Stimulated activated CD8-positive, alpha-beta memory T cell treated with anti-CD3 and anti-CD28 coated beads, Interleukin-12 subunit alpha, Interleukin-12 subunit beta, amount 100 ng/mL, for 4 hours (primary cell): ENCODE results near the gene CLIC1.

Experiments
- DNase-seq: peaks from one replicate; pipeline ENCODE4 v3.0.0-alpha.2; 2020; ENCODE audit warnings: low read depth

Gene CLIC1

DNA sequence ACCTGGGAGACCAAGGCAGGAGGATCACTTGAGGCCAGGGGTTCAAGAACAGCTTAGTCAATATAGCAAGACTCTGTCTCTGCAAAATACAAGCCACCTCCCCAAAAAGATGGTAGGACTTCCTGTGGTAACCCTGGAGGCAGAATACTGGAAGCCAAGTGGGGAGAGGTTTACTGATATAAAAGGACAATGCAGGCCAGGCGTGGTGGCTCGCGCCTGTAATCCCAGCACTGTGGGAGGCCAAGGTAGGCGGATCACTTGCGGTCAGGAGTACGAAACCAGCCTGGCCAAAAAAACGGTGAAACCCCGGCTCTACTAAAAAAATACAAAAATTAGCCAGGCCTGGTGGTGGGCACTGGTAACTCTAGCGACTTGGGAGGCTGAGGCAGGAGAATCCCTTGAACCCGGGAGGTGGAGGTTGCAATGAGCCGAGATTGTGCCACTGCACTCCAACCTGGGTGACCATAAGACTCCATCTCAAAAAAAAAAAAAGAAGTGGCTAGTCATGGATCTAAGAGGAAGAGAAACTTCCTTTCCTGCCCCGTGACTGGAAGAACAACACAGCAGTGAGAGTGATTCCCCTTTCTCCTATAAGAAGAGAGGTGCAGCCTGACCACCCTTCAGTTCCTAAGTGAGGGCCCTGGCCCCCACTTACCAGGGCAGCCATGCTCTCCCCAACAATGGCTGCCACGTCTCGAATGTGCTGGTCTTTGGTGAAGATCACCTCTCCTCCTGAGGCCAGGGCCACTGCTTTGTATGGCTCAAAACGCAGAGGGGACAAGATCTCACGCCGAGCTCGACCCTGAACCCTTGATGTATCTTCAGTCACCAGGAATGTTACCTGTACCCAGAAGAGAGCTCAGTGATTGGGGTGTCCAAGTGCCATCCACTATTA lies 32.3 kb upstream of the CLIC1 start:
- DNase-seq, result no peak

DNA sequence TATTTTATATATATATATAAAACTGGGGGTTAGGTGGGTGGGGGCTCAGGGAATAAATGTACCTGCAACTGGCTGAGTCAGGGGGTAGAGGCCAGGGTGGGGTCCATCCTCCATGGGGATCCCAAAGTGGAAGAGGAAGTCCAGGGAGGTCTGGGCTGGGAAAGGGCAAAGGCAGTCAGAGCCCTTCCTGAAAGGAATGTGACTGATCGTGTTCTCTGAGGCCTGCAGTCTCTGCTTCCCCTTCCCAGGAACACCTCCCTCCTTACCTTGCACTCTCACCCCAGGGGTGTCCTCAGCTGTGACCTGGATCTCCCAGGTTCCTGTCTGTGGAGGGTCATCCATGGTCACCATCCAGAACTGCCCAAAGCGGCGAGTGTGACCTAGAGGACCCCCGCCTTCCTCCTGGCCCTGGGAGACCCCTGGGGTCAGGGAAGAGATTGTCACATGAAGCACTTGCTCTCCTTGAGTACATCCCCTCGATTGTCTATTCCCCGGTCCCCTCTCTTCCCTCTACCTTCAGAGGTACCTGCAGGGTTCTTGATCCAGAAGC lies 30.8 kb upstream of the CLIC1 start:
- DNase-seq, result no peak

DNA sequence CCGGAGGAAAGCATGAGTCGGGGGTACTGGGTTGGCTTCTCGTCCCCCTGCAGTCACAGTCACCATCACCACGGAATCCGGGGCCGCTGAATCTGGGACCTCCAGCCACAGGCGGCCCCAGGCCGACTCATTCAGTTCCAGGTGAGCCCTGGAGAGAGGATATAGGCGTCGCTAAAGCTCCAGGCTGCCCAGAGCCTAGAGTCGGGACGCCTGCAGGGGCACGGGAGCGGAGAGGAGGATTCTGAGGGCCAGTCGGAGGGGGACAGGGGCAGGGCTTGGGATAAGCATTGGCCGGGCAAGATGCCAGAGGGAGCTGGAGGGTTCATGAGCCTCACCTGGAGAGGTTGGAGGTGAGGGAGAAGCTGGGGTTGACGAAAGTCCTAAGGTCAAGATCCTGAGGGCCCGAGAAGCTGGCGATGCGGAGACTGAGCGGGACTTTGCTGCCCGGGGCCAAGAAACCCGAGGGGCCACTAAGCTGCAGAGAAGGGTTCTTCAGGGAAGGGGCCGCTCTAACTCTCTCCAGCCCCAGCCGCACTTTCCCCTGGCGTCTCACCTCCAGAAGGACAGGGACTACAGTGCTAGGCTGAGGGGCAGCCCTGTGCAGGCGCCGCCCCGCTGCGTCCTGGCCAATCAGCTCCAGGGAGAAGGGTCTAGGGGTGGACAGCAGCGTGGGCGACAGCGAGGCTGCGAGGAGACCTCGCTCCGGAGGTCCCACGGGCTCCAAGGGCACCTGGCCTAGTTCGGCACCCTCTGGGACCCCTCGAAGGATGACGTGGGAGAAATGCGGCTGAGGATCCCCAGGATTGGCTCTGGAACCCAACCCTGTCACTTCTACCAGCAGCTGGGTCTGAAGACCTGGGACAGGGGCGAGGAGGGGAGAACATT lies 29.8 kb upstream of the CLIC1 start:
- DNase-seq, result no peak

DNA sequence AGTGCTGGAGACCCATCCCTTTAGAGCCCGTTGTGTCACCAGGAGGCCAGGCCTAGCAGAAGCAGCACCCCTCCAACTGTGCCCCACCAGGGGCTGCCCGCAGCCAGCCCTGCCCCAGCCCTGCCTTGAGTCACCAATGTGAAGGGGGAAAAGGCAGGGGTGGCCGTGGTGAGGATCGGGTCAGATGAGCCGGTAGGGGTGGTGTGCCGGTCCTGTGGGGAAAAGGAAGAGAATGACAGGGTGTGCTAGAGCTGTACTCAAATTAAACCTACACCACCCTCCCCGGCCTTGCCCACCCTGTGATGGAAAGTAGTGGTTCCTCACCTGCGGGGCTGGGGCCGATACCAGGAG lies 29.2 kb upstream of the CLIC1 start:
- DNase-seq, result no peak

DNA sequence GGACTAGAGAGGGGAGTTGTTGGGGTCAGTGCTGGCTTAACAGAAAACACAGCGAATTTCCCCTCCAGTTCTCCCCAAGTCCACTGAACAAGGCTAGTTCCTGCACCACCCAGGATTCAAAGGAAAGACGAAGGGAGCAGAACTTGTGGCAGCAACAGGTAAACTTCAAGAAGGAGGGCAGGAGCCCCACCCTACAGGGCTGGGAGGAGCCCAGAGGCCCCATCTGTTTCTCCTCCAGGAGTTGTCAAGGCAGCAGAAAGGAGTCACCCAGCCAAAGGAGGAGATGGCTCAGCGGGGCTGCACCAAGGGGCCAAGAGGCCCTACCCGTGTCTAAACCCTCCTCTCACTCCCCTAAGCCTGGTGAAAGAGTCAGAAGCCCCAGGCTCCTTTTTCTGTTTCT lies 27.9 kb upstream of the CLIC1 start:
- no peak for DNase-seq

DNA sequence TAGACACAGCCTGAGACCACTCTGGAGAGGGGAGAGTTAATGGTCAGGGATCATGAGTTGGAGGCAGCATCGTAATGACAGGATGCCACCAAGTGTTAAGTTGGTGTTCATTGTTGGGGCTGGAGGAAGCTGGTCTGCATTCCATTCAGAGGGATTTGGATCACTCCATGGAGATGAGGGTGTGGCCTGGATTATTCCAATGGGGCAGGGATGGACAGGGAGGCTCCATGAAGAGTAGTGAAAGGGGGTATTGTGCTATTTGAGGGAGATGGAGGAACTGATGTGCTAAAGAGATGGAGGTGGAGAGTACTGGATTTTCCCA lies 27.2 kb upstream of the CLIC1 start:
- no peak for DNase-seq

DNA sequence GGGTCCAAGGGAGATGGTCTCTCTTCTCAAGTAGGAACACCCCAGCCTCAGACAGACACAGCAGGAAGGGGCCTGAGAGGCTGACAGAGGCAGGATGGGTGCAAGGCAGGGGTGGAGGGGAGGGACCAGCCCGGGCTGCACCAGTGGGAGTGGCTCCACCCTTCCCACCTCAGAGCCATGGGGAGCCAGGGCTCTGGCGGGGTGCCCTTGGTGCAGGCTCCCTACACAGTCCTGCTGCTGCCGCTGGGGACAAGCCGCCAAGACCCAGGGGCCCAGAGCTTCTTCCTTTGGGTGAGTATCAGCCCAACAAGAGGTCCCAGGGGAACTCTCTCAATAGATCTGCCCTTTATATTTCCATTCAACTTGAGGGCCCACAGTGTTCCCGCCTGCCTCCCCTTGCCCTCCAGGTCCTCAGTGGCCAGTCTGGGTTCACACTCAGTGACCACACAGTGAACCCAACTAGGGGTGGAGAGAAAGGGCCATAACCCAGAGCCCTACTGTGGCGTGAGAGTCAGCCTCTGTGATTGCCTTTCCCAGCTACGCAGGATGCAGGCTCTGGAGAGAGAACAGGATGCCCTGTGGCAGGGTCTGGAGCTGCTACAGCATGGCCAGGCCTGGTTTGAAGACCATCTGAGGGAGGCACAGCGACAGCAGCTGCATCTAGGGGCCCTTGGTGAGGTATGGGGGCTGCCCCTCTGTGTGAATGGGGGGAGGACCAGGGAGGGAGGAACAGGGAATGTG lies 26.7 kb upstream of the CLIC1 start:
- no peak for DNase-seq

DNA sequence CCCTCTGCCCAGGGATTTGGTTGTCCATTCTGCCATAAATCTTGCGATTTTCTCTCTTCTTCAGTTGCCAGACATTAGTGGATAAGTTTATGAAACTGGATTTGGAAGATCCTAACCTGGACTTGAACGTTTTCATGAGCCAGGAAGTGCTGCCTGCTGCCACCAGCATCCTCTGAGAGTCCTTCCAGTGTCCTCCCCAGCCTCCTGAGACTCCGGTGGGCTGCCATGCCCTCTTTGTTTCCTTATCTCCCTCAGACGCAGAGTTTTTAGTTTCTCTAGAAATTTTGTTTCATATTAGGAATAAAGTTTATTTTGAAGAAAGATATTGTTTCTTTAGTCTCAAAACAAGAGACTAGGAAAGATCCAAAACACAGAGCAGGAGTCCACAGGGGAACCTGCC lies 26.0 kb upstream of the CLIC1 start, which contains the start of gene SAPCD1:
TSS of gene SAPCD1 (plus strand) at position 301 of the 400 bp plus-strand sequence. CDS start 399 bp downstream, outside the sequence.
- DNase-seq, result no peak

DNA sequence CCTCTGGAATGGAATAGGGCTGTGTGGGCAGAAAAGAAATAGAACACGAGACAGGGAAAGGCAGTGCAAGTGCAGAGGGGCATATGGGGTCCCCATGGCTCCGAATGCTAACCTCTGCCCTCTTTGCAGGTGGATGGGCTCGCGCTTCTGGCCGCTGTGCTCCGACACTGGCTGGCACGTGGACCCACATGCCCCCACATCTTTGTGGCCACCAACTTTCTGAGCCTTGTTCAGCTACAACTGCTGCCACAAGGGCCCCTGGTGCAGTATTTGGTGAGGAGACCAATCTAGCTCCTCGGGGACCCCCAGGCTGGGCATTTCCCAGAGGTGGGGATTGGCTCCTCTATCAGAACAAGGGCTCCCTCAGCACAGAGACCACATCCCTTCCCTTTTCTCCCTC lies 25.0 kb upstream of the CLIC1 start:
- DNase-seq, result no peak

DNA sequence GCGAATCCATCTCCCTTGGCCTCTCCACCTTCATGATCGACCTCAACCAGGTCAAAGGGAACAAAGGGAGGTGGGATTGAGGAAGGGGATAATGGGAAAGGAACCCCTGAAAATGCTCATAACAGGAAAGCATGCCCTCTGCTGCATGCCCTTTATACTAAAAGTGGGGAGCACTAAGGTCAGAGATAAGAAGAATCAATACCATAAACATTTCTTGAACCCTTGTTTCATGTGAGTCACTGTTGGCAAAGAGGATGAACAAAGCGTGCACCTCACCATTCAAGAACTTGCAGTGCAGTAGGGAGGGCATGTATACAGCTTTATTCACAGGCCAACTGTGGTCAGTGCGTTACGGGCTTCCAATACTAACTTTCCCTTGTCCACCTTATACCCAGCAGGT lies 24.5 kb upstream of the CLIC1 start:
- no peak for DNase-seq

DNA sequence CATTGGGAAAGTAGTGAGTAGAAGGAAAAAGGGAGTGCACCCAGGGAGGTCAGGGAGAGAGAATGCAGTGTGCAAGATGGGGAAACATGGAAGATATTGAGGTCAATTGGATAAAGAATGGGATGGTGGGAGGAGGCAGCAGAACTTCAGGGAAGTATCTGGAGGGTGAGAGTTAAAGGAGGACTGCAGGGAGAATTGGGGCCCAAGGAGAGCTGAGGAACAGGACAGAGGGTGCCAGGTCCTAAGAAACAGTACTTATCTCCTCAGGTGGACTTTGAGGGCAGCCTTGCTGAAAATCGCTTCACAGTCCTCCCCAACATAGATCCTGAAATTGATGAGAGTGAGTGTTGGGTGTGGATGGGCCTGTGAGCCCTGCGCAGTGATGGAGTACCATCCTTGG lies 22.0 kb upstream of the CLIC1 start:
- DNase-seq, result no peak

DNA sequence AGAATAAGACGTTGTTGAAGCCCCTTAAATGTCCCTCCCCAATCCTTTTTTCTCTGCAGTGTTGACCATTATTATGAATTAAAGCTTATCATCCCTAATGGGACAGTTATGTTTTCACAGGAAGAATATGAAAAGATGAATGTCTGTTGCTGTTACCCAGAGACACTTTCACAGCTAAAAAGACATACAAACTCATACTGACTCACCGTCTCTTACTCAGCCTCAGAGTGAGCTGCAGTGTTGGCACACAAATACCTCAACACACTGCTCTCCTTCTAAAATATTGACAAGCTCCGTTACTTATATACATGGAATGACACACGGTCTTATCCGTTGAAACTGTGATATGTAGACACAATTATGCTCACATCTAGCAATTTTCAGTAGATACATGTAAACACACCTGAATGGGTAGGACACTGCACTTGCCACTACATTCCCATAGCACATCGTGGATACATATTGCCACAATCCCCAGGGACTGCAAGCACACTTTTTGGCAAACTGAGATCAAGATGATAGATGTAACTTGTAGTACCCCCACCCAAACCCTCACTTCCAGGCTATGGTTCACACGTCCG lies 16.5 kb upstream of the CLIC1 start:
- no peak for DNase-seq

DNA sequence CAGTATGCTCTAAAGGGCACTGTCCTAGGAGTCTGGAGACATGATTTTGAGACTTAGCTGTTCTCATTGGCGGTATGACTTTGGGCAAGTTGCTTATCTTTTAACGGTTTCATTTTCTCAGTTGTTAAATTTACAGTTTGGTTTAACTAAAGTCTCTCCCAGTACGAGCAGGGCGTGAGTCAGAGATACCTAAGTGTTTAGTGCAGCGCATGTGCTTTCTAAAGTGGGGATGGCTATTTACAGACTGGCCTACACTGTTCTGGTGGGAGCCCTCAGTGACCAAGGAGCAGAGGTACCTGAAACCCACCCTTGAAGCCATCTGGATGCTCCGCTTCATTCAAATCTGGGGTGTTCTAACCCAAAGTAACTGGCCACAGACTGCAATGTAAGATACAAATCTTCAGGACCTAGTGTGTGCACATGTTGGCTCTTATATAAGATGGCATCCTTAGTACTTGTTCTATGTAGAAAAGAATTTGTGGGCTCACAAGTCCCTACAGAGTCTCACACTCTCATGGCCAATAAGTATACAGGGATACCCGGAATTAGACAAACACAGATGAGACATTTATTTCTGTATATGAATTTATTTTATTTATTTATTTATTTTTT lies 14.2 kb upstream of the CLIC1 start:
- DNase-seq, result no peak

DNA sequence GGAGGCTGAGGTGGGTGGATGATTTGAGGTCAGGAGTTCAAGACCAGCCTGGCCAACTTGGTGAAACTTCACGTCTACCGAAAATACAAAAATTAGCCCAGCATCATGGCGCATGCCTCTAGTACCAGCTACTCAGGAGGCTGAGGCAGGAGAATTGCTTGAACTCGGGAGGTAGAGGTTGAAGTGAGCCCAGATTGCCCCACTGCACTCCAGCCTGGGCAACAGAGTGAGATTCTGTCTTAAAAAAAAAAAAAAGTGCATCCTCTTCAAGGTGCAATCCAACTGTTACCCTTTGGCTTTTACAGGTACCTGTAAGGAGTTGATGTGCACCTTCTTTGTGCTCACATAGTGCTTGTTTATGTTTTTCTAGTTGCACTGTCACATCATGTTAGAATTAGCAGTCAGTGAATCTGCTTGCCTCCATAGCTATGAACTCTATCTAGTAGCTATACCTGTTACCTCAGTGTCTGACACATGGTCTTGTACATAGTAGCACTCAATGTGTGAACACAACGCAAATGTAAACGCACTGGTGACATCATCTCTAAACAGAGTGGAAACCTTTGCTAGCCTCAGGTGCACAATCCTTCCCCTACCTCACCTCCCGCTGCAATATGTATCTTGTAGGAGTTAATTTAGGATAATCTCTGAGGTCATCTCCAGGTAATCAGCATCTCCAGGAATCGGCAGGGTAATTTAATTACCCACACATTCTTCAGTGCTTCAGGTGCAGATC lies 13.1 kb upstream of the CLIC1 start:
- DNase-seq, result no peak

DNA sequence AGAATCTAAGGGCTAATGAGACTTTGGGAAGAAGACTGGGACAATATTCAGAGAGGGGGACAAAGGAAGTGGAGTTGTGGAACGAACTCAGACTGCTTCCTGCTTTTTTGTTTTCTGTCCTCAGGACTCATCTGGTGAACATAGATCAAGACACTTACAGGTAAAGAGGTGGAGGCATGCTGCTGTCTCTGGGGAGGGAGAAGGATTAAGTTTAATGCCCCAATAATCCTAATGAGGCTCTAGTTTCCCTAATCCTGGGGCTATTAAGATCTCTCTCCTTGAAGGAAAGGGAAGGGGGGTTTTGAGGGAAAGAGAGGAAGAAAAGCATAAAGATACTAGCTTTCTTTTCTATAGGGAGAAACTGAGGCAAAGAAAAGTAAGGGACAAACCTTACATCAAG lies 8.1 kb upstream of the CLIC1 start:
- no peak for DNase-seq

DNA sequence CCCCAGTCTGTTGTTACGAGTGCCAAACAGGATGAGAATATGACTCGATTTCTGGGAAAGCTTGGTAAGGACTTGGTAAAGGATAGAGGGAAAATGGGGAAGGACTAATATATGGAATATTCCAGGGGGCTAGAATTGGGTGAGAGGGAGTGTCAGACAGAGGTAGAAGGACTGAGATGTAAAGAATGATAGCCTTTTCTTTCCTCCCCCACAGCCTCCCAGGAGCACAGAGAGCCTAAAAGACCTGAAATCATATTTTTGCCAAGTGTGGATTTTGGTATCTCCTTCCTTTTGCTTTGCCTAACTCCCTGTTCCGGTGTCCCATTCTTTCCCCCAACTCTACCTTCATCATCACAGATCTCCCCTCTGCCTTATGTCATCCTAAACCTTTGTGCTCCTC lies 6.6 kb upstream of the CLIC1 start:
- DNase-seq, result no peak

DNA sequence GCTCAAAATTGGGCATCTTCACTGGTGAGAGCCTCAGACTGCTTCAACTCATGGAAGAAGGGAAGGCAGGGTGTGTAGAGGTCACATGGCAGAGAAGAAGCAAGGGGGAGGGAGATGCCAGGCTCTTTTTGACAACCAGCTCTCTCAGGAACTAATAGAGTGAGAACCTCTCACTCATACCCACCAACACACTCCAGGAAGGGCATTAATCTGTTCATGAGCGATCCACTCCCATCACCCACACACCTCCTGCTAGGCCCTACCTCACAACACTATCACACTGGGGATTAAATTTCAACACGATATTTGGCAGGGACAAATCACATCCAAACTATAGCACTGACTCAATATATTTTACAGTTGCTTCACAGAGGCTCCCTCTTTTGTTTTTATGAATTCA lies 5.5 kb upstream of the CLIC1 start:
- no peak for DNase-seq

DNA sequence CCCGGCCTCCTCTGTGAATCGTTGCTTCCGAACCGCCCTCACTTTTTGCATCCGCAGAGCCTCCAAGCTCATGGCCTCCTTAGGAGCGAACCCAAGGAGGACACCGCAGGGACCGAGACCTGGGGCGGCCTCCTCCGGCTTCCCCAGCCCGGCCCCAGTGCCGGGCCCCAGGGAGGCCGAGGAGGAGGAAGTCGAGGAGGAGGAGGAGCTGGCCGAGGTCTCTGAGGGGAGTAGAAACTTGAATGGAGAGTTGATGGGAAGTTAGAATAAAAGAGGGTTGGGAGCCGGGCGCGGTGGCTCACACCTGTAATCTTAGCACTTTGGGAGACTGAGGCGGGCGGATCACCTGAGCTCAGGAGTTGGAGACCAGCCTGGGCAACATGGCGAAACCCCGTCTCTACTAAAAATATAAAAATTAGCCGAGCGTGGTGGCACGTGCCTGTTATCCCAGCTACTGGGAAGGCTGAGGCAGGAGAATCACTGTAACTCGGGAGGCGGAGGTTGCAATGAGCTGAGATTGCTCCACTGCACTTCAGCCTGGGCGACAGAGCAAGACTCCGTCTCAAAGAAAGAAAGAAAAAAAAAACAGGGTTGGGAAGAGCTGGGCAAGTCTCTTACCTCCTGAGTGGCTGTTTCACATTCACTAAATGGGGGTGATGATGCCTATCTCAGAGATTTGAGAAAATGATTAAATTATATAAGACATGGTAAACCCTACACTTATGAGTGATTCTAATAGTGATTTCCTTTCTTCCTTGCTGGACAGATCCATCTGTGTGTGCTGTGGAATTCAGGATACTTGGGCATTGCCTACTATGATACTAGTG lies 4.3 kb upstream of the CLIC1 start:
- DNase-seq, result no peak

DNA sequence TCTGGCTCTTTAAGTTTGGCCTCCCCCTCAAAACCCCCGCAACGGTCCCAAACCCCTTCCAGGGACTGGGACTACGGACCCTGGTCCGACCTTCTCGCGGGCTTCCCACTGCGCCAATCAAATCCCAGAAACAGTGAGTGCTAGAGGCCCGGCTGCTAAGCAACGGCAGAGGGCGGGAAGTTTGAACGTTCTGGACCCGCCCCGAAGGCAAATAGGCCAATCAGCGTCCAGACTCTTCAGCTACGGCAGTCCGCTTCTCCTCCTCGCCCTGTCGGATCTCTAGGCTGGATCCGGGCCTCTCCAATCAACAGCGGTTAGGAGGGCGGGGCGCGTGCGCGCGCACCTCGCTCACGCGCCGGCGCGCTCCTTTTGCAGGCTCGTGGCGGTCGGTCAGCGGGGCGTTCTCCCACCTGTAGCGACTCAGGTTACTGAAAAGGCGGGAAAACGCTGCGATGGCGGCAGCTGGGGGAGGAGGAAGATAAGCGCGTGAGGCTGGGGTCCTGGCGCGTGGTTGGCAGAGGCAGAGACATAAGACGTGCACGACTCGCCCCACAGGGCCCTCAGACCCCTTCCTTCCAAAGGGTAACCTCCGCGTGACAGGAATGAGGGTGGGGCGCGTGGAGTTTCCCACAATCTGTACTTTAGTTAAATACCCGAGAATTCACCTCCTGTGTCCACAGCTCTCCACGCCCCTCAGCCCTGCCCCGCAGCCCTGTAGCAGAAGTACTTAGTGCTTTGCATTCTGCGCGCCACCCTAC lies 3.5 kb upstream of the CLIC1 start, which contains the start of gene MSH5:
TSS of gene MSH5 (plus strand) at position 367 of the 758 bp plus-strand sequence. CDS start 462 bp downstream, outside the sequence.
- DNase-seq, result peak; percentile 91
